Keratinocyte (primary cell): ENCODE data around the gene FUT8. TPM values are rescaled to one million over a fixed set of nuclear protein-coding genes. Genes with fewer than 3 reads are reported as not detected.

ENCODE experiments used
- DNase-seq: peaks from one replicate; pipeline ENCODE4 v3.0.0-alpha.2; 2011; ENCODE audit warnings: low read depth, missing footprints, low spot score
- FAIRE-seq: peaks from 2 replicates; lab custom pipeline; 2011; peaks lifted over from hg19 to GRCh38; lab: Jason Lieb, UNC
- H2AFZ ChIP-seq: 2 replicates; pipeline ENCODE4 v1.6.0; 2012; ENCODE audit warnings: low read length, control low read depth, inconsistent platforms; ENCODE audit not compliant: control insufficient read depth
- H3K27ac ChIP-seq: 2 replicates; pipeline ENCODE4 v1.5.1; 2011; ENCODE audit warnings: low read length; ENCODE audit not compliant: control insufficient read depth, insufficient read depth
- H3K27me3 ChIP-seq: 3 replicates; pipeline ENCODE4 v1.6.0; 2011; ENCODE audit warnings: low read length; ENCODE audit not compliant: control insufficient read depth, insufficient read depth; ENCODE audit errors: extremely low read depth
- H3K36me3 ChIP-seq, 2 experiments: 2 replicates in 1 of 2; 3 replicates in 1 of 2; pipeline ENCODE4 v1.5.1; 2011; ENCODE audit warnings: low read length in 2 of 2, mild to moderate bottlenecking in 1 of 2; ENCODE audit not compliant: control insufficient read depth in 2 of 2, insufficient read depth in 2 of 2; ENCODE audit errors: extremely low read depth in 1 of 2
- H3K4me1 ChIP-seq: 3 replicates; pipeline ENCODE4 v1.5.1; 2011; ENCODE audit warnings: low read length; ENCODE audit not compliant: control insufficient read depth, insufficient read depth; ENCODE audit errors: extremely low read depth
- H3K4me2 ChIP-seq: 3 replicates; pipeline ENCODE4 v1.6.0; 2011; ENCODE audit warnings: low read depth, low read length; ENCODE audit not compliant: control insufficient read depth, insufficient read depth; ENCODE audit errors: extremely low read depth
- H3K4me3 ChIP-seq, 3 experiments: fragments of 200-600 bp in 1 of 3; sonication (generic) in 1 of 3; 2 replicates in 2 of 3; 3 replicates in 1 of 3; pipeline ENCODE4 v1.5.1; 2011 to 2016; ENCODE audit warnings: low read length in 3 of 3, mild to moderate bottlenecking in 3 of 3, control low read depth in 2 of 3, inconsistent platforms in 1 of 3, low read depth in 1 of 3, mixed read lengths in 1 of 3, mixed run types in 1 of 3, moderate library complexity in 1 of 3; ENCODE audit not compliant: control insufficient read depth in 2 of 3, insufficient read depth in 2 of 3; ENCODE audit errors: extremely low read depth in 1 of 3
- H3K79me2 ChIP-seq: 2 replicates; pipeline ENCODE4 v1.6.0; 2012; ENCODE audit warnings: low read length; ENCODE audit not compliant: control insufficient read depth, insufficient read depth
- H3K9ac ChIP-seq: 3 replicates; pipeline ENCODE4 v1.6.0; 2011; ENCODE audit warnings: low read length; ENCODE audit not compliant: control insufficient read depth, insufficient read depth; ENCODE audit errors: extremely low read depth
- H3K9me1 ChIP-seq: 3 replicates; pipeline ENCODE4 v1.6.0; 2011; ENCODE audit warnings: low read length; ENCODE audit not compliant: control insufficient read depth, insufficient read depth; ENCODE audit errors: extremely low read depth
- H3K9me3 ChIP-seq: 2 replicates; pipeline ENCODE4 v1.5.1; 2012; ENCODE audit warnings: low read depth, low read length; ENCODE audit not compliant: control insufficient read depth
- H4K20me1 ChIP-seq: 3 replicates; pipeline ENCODE4 v1.6.0; 2011; ENCODE audit warnings: low read length; ENCODE audit not compliant: control insufficient read depth, insufficient read depth; ENCODE audit errors: extremely low read depth
- EZH2 ChIP-seq: IDR thresholded peaks from one replicate; pipeline ENCODE4 v1.6.1; 2012; ENCODE audit warnings: inconsistent platforms, mild to moderate bottlenecking, low read length, moderate library complexity
- dilution Hi-C: fragments of 300-500 bp; cut with MboI; formaldehyde crosslinking; loops from one replicate; pipeline ENCODE4 v1.7.0; 2020; ENCODE audit warnings: low sequenced_read_pairs; ENCODE audit not compliant: extremely low pct_ligation_motif_present
- polyA plus RNA-seq, 5 experiments: library from polyadenylated mRNA; depleted of rRNA in 3 of 5; stranded (reverse) in 3 of 5; stranded (forward) in 1 of 5; unstranded in 1 of 5; fragments of >200 nt; gene quantifications; 1 replicate in 1 of 5; 2 replicates in 3 of 5; 3 replicates in 1 of 5; pipeline versions ENCODE4 v1.2.1 to v1.2.3, GENCODE V29; 2011 to 2012; ENCODE audit warnings: missing spikeins in 2 of 5, low read depth in 1 of 5, low replicate concordance in 1 of 5
- TF ChIP-seq, protein P1 (sequence below), 3 experiments: IDR thresholded peaks in 1 of 3; conservative IDR thresholded peaks in 1 of 3; optimal IDR thresholded peaks in 1 of 3; 2 replicates in 2 of 3; 3 replicates in 1 of 3; pipeline versions ENCODE3 to v1.5.1; 2011; ENCODE audit warnings: low read length in 3 of 3, mild to moderate bottlenecking in 3 of 3, moderate library complexity in 2 of 3, control low read depth in 1 of 3, inconsistent platforms in 1 of 3; ENCODE audit not compliant: insufficient read depth in 2 of 3; ENCODE audit errors: extremely low read depth in 1 of 3

FUT8 gene
- polyA plus RNA-seq, 1 donor (not counting 4 experiments of a cell fraction or from before 2014, with no cell fraction given), result 12.5 TPM

DNA sequence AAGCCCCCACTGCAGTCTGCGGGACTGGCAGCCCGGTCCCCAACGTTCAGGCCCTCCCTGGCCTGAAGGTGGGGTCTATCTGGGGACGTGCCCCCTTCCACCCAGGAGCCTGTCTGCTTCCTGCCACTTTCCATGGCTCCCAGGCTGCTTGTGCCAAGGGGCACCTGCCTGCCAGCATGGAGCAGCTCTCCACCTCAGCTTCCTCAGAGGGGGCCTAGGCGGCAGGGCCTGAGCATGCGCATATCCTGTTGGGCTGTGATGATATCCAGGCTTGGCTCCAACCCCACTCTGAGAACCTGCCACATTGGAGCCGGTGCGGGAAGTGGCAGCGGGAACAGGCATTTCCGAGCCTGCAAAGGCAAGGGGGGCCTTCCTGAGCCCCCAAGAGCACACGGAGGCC lies 57.4 kb downstream of the FUT8 start:
- H4K20me1 ChIP-seq, result no peaks in the 10 kb centered on the region
- H3K4me2 ChIP-seq, result no peak overlapping the region
- FAIRE-seq (no peak), DNase-seq (no peak)
- TF ChIP-seq, protein P1, sequence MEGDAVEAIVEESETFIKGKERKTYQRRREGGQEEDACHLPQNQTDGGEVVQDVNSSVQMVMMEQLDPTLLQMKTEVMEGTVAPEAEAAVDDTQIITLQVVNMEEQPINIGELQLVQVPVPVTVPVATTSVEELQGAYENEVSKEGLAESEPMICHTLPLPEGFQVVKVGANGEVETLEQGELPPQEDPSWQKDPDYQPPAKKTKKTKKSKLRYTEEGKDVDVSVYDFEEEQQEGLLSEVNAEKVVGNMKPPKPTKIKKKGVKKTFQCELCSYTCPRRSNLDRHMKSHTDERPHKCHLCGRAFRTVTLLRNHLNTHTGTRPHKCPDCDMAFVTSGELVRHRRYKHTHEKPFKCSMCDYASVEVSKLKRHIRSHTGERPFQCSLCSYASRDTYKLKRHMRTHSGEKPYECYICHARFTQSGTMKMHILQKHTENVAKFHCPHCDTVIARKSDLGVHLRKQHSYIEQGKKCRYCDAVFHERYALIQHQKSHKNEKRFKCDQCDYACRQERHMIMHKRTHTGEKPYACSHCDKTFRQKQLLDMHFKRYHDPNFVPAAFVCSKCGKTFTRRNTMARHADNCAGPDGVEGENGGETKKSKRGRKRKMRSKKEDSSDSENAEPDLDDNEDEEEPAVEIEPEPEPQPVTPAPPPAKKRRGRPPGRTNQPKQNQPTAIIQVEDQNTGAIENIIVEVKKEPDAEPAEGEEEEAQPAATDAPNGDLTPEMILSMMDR (optimal IDR thresholded peaks at IDR 0.05 in 1 of 3, IDR thresholded peaks at IDR 0.05 in 1 of 3, conservative IDR thresholded peaks at IDR 0.05 in 1 of 3; ENCODE audit: extremely low read depth in 1 of 3, insufficient read depth in 2 of 3, low read length in 3 of 3), result no peak
- no peak for TF ChIP-seq EZH2
- no peak overlapping the region for H3K27ac ChIP-seq
- H3K36me3 ChIP-seq, result no peaks in the 10 kb centered on the region
- no peaks in the 10 kb centered on the region for H3K9me1 ChIP-seq
- no peak overlapping the region for H3K4me3 ChIP-seq
- no peaks in the 10 kb centered on the region for H3K4me1 ChIP-seq
- no peaks in the 10 kb centered on the region for H3K79me2 ChIP-seq
- H3K9ac ChIP-seq, result no peak overlapping the region
- dilution Hi-C loops, result no loop called here
- no peaks in the 10 kb centered on the region for H3K27me3 ChIP-seq
- no peaks in the 10 kb centered on the region for H3K9me3 ChIP-seq
- no peak overlapping the region for H2AFZ ChIP-seq

- H3K79me2 ChIP-seq, result no peaks in the 10 kb centered on the region
- H3K27ac ChIP-seq, result no peak overlapping the region
- no peak overlapping the region for H3K4me3 ChIP-seq
- dilution Hi-C loops, result no loop called here
- no peak overlapping the region for H2AFZ ChIP-seq
- no peaks in the 10 kb centered on the region for H3K4me1 ChIP-seq
- H4K20me1 ChIP-seq, result no peaks in the 10 kb centered on the region
- no peak overlapping the region for H3K9ac ChIP-seq
- H3K9me3 ChIP-seq, result no peaks in the 10 kb centered on the region
- no peaks in the 10 kb centered on the region for H3K27me3 ChIP-seq
- no peak overlapping the region for H3K4me2 ChIP-seq
- DNase-seq (no peak), FAIRE-seq (no peak)
- no peak for TF ChIP-seq EZH2
- TF ChIP-seq, protein P1 (optimal IDR thresholded peaks at IDR 0.05 in 1 of 3, IDR thresholded peaks at IDR 0.05 in 1 of 3, conservative IDR thresholded peaks at IDR 0.05 in 1 of 3; ENCODE audit: extremely low read depth in 1 of 3, insufficient read depth in 2 of 3, low read length in 3 of 3), result no peak
- no peaks in the 10 kb centered on the region for H3K36me3 ChIP-seq
- H3K9me1 ChIP-seq, result no peaks in the 10 kb centered on the region
These were observed 57.9 kb downstream of the FUT8 start for GRCh38 chr14:65470404-65470880.
